Activated CD4-positive, alpha-beta T cell treated with anti-CD3 and anti-CD28 coated beads for 4 hours (primary cell): ENCODE results near the gene SCO2.
A peak's percentile ranks its signal among the peaks of the same experiment; 100 is the strongest.
"Not testable (repeated sequence)": the region's sequence is repeated elsewhere in the genome, so short reads cannot be mapped to it uniquely, and the experiment has no call there.

Source experiments
- DNase-seq, 2 donors: peaks; one replicate each; pipeline ENCODE4 v3.0.0-alpha.2; 2020

The SCO2 gene

GRCh38 chr22:50550395-50550794 is 25.0 kb upstream of the SCO2 start:
- no peak for DNase-seq

- DNase-seq = no peak
Measured at GRCh38 chr22:50548921-50549790, 23.8 kb upstream of the SCO2 start.

DNA sequence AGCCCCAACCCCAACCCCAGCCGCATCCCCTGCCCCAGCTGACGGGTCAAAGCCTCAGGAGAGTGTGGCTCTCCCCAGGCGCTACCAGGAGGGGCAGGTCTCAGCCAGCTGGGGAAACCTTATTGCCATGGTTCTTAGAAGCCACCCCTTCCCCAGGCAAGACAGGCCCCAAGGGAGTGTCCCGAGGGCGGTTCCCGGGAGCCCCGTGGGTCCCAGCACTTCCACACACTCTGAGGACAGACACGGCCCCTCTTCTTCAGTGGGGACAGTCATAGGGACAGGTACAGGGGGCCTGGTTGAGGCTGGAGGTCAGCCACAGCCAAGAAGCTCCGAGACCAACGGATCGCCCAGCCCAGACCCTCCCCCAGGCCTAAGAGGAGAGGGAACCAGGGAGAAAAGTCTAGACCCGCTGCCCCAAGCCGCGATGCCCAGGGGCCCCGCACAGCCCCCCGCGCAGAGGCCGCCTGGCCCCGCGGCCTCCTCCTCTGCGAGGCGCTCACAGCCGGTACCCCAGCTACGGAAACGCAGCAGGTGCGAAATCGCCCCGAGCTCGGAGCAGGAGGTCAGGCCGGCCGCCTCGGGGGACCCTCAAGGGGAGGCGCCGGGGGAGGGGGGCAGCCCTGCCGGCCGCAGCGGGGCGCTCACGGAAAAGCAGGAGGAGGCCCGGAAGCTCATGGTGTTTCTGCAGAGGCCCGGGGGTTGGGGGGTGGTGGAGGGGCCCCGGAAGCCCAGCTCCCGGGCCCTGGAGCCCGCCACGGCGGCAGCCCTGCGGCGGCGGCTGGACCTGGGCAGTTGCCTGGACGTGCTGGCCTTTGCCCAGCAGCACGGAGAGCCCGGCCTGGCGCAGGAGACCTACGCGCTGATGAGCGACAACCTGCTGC is 22.9 kb upstream of the SCO2 start:
- DNase-seq = peak in 1 of 2 donors; percentile 68

GRCh38 chr22:50547263-50547985 is 22.0 kb upstream of the SCO2 start:
- no peak for DNase-seq

DNA sequence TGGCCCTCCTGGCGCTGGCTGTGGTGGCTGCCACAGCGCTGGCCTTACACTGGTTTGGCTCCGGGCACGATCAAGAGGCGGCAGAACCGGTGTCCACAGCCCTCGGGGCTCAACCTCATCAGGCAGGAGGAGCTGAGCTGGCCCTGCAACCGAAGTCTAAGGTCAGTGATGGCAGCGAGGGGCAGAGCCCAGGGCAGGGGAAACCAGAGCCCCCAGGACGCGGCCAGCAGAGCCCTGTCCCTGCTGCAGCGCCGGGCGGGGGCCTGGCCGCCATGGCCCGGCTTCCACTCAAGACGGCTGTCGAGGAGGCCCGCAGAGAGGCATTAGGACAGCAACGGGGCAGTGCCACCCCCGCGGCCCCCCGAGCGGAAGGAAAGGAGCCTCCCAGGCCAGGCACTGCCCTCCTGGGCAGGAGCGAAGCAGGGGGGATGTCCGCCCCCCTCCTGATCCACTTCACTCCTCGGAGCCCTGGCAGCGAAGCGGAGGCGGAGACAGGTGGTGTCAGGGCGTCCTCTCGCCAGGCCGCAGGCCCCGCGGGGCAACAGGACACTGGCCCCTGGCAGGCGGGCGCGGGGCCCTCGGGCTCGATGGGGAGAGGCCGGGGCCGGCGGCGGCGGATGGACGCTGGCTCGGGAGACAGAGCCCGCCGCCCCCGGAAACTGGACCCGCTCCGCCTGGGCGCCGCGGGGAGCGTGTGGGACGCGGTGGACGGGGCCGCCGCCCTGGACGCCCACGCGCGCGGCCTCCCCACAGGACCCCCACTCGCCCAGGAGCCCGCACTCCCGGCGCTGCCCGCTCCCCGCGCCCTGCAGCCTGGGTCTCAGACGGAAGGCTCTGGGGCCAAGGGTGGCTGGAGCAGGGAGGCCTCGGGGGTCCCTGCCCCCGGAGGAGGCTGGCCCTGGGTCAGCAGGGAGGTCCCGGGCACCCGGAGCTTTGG is 21.2 kb upstream of the SCO2 start:
- no peak for DNase-seq

DNA sequence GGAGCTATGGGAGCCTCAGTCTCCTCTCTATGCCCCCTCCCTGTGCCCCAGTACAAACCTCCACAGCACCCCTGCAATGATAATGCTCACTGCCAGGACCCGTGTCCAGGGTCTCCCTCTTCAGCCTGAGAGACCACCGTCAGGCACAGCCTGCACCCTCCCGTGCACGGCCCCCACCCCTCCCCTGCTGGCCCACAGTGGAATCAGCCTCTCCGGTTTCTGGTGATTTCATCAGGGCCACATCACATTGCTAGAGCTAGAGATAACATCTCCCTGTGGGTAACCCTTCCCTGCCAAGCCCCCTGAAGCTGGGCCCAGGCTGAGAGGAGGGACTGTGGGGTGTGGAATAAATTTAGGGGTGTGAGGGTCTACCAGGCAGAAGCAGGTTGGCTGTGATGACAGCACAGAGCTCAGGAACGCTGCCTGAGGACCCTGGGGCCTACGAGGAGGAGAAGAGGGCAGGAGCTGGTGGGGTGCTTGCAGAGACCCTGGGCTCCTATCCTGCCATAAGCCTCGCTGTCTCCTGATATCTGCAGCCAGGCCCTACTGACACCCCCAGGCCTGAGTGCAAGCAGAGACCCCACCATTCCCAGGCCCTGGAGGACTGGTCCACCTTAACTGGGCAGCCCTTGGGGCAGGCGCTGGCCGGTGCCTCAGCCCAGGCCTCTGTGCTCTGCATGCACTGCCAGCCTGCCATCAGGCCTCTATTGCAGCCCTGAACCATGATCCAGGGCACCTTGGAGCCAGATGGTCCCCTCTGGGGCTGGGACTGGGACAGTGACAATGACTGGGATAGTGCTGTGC is 20.3 kb upstream of the SCO2 start, which contains the start of gene KLHDC7B:
TSS of gene KLHDC7B (plus strand) at position 378 of the 804 bp plus-strand sequence. CDS start at position 723, 345 bp downstream.
- no peak for DNase-seq

DNA sequence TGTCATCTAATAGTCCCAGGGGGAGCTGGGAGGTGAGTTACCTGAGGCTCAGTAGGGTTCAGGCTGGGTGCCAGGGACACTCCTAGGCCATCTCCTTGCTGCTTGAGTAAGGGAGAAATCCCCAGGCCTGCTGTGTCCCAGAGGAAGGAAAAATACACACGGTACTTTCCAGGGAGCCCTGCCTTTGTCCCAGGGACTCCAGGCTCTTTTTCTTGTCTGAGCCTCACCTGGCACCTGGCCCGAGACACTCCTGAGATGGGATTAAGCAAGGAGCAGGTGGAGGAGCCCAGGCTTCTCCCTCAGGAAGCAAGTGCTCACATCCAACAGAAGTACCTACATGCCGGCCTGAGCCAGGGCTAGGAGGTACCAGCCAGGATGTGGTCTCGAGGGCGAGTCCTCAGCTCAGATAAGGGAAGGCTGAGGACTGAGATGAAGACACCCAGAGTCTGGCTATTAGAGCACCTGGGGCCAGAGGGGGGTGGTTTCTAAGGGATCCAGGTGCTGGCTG is 19.4 kb upstream of the SCO2 start:
- no peak for DNase-seq

GRCh38 chr22:50544078-50544745 is 18.8 kb upstream of the SCO2 start:
- peak; percentile 83 to 86 for DNase-seq

DNA sequence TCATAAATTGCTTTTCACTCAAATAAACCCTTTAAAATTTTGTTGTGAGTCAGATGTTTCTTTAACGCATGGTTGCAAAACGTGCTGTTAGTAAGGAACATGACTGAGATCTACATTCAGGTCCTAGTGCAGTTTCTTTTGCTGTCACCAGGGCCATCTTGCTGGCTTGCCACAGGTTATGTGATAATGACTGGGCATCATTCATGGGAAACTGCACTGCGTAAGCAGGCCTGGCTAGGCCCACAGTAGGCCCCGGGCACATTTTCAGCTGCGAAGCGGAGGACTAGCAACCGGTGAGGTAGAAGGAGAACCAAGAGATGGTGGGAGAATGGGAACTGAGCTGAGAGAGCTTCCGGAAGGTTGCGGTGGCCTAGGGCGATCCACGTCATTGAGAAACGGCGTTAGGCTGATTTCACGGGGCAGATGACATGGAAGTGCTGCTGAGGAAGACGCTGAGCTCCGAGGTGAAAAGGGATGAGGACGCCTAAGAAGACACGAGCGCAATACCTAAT is 17.1 kb upstream of the SCO2 start:
- DNase-seq = no peak

- DNase-seq = not testable (repeated sequence)
Measured at GRCh38 chr22:50541667-50542026, 16.2 kb upstream of the SCO2 start.

GRCh38 chr22:50540381-50540780 is 15.0 kb upstream of the SCO2 start:
- no peak for DNase-seq

DNA sequence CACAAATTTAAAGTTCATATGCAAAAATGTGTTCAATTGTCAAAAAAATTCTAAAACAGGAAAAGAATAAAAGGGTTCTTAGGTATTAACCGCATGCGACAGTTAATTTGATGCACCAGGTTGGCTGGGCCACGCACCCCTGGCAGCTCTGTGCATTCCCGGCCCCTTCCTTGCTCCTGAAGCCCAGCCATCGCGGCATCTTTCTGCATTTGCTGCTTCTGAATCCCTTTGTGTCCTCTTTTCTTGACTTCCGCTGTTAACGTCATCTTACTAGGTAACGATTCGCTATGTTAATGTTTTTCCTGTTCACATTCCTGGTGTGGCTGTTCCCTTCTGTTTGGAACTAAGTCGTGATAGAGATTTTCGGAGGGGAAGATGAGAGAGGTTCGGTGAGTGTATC is 12.4 kb upstream of the SCO2 start:
- no peak for DNase-seq

- DNase-seq = no peak
Measured at GRCh38 chr22:50536226-50536625, 10.8 kb upstream of the SCO2 start.

DNA sequence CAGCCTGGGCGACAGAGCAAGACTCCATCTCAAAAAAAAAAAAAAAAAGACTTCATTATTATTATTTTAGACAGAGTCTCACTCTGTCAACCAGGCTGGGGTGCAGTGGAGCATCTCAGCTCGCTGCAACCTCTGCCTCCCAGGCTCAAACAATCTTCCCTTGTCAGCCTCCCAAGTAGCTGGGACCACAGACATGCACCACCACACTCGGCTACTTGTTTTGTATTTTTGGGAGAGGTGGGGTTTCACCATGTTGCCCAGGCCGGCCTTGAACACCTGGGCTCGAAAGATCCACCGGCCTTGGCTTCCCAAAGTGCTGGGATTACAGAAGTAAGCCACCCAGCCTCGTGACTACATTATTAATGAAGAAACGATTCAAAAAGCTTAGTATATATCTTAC is 9.7 kb upstream of the SCO2 start:
- DNase-seq = no peak

DNA sequence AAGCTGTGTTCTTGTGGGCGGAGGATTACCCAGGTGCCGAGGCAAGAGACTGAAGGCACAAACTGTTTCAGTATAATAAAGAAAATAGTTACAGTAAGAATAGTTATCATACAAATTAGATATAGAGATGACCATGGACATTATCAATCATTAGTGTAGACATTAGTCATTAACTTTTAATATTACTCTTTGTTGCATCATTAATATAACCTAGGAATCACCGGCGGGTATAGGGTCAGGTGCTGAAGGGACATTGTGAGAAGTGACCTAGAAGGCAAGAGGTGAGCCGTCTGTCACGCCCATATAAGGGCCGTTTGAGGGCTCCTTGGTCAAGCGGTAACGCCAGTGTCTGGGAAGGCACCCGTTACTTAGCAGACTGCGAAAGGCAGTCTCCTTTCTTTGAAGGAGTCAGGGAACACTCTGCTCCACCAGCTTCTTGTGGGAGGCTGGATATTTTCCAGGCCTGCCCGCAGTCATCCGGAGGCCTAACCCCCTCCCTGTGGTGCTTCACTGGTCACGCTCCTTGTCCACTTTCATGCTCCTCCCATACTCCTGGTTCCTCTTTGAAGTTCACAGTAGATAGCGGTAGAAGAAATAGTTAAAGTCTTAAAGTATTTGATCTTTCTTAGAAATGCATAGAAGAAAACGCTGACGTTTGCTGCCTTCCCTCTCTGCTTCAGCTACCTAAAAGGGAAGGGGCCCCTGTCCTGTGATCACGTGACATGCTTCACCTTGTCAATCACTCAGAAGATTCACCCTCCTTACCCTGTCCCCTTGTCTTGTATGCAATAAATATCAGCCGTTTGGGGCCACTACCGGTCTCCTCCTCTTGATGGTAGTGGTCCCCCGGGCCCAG is 8.7 kb upstream of the SCO2 start:
- DNase-seq = not testable (repeated sequence)

DNA sequence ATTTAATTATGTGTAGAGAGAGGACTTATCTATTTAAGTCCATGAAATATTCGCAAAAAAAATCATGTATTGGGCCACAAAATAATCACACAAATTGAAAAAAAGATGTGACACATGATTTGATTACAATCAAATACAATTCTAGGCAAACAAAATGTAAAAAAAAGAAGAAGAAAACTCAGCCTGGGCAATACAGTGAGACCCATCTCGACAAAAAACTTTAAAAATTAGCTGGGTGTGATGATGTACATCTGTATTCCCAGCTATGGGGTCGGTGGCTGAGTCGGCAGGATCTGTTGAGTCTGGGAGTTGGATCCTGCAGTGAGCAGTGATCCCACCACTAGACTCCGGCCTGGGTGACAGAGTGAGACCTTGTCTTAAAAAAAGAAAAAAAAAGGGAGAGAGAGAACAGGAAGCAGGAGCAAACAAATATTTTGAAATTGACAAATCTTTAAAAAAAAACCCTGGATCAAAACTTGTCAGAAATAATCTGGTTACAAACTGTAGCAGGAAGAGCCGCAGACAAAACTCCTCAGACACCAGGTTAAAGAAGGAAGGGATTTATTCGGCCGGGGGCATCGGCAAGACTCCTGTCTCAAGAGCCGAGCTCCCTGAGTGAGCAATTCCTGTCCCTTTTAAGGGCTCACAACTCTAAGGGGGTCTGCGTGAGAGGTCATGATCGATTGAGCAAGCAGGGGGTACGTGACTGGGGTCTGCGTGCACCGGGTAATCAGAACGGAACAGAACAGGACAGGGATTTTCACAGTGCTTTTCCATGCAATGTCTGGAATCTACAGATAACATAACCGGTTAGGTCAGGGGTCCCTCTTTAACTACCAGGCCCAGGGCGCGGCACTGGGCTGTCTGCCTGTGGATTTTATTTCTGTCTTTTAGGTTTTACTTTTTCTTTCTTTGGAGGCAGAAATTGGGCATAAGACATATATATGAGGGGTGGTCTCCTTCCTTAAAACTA is 7.7 kb upstream of the SCO2 start:
- no peak for DNase-seq

- DNase-seq = no peak
Measured at GRCh38 chr22:50531962-50532674, 6.7 kb upstream of the SCO2 start.
